Activated CD4-positive, CD25-positive, alpha-beta regulatory T cell treated with anti-CD3 and anti-CD28 coated beads, Interleukin-2, amount 50 U/mL, for 24 hours (primary cell): ENCODE measurements around the gene CCSER1.
"Not testable (repeated sequence)": the region's sequence is repeated elsewhere in the genome, so short reads cannot be mapped to it uniquely, and the experiment has no call there.

Source experiments
- ATAC-seq, 2 donors: fragments of 150-1000 bp; cut with Tn5 transposase; one replicate each; pipeline ENCODE4 v1.10.0; 2021; ENCODE audit warnings: mild to moderate bottlenecking in 1 of 2, moderate library complexity in 1 of 2

The CCSER1 gene

GRCh38 chr4:90845777-90846176, 718.6 kb downstream of the CCSER1 start:
- no peak for ATAC-seq

- ATAC-seq = no peak
Observed at GRCh38 chr4:90852237-90852636, 725.0 kb downstream of the CCSER1 start.

- ATAC-seq = no peak
Observed at GRCh38 chr4:90855111-90855510, 727.9 kb downstream of the CCSER1 start.

GRCh38 chr4:90857081-90857820, 730.1 kb downstream of the CCSER1 start:
- no peak for ATAC-seq

GRCh38 chr4:90875791-90876190, 748.6 kb downstream of the CCSER1 start:
- no peak for ATAC-seq

GRCh38 chr4:90876296-90876695, 749.1 kb downstream of the CCSER1 start:
- no peak for ATAC-seq

GRCh38 chr4:90883519-90883918, 756.3 kb downstream of the CCSER1 start:
- no peak for ATAC-seq

GRCh38 chr4:90888571-90888970, 761.4 kb downstream of the CCSER1 start:
- no peak for ATAC-seq

GRCh38 chr4:90889171-90889570, 762.0 kb downstream of the CCSER1 start:
- ATAC-seq = no peak

- not testable (repeated sequence) for ATAC-seq
Observed at GRCh38 chr4:90903413-90903812, 776.2 kb downstream of the CCSER1 start.

- no peak for ATAC-seq
Observed at GRCh38 chr4:90904021-90904420, 776.8 kb downstream of the CCSER1 start.

- no peak for ATAC-seq
Observed at GRCh38 chr4:90906239-90906638, 779.0 kb downstream of the CCSER1 start.

GRCh38 chr4:90911724-90912434, 784.7 kb downstream of the CCSER1 start:
- not testable (repeated sequence) for ATAC-seq

- no peak for ATAC-seq
Observed at GRCh38 chr4:90922174-90922573, 795.0 kb downstream of the CCSER1 start.

GRCh38 chr4:90926957-90927356, 799.8 kb downstream of the CCSER1 start:
- no peak for ATAC-seq

- no peak for ATAC-seq
Observed at GRCh38 chr4:90943311-90943710, 816.1 kb downstream of the CCSER1 start.

GRCh38 chr4:90946945-90947344, 819.8 kb downstream of the CCSER1 start:
- no peak for ATAC-seq

GRCh38 chr4:90950385-90950841, 823.2 kb downstream of the CCSER1 start:
- no peak for ATAC-seq

GRCh38 chr4:90951037-90951436, 823.8 kb downstream of the CCSER1 start:
- no peak for ATAC-seq

GRCh38 chr4:90958256-90958895, 831.2 kb downstream of the CCSER1 start:
- ATAC-seq = no peak

- ATAC-seq = no peak
Observed at GRCh38 chr4:90960433-90960832, 833.2 kb downstream of the CCSER1 start.

GRCh38 chr4:90960840-90961239, 833.6 kb downstream of the CCSER1 start:
- ATAC-seq = no peak

- no peak for ATAC-seq
Observed at GRCh38 chr4:90970021-90970420, 842.8 kb downstream of the CCSER1 start.

- no peak for ATAC-seq
Observed at GRCh38 chr4:90977726-90978125, 850.5 kb downstream of the CCSER1 start.
